ENCODE results near the gene PACRG.
"Not testable (repeated sequence)": the region's sequence is repeated elsewhere in the genome, so short reads cannot be mapped to it uniquely, and the experiment has no call there.

PACRG gene

DNA sequence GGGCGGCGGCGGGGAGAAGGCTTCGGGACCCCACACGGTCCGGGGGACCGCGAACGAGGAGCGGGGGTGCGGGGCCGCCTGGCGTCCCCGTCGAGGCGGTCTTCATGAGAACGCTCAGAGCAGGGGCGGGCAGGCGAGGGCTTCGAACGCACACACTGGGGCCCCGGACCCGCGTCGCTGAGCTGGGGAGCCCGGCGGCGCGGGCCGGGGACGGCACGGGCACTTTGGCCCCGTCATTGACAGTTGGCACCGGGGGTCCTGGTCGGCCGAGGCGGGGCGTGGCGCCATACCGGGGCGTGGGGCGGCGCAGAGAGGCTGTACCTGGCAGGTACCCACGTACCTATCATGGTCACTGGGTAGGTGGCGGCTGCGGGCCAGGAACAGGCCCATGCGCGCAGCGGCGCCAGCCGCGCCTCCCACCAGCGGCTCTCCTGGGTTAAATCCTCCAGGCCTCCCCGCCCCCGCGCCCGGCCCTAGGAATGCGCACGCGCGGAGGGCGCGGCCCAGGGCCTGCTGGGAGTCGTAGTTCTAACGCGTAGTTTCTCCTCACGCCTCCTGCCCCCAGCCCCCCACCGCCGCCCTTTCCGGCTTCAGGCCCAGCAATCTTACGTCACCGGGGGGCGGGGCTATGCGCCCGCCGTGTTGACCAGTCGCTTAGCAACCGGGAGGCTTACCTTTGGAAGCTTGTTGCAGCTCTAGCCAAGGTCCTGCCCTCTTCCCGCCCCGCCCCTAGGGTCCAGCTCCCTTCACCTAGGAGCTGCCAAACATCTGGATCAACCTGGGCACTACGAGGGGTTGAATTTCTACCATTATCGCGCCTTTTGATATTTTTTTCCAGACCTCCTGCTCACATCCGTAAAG is at the start of gene PACRG, which contains the start of gene PRKN:
Gene PACRG (plus strand): TSS at position 653 of the 861 bp plus-strand sequence.
Gene PRKN (minus strand): TSS at position 445 of the 861 bp plus-strand sequence.
- DNase-seq (ENCODE audit: low spot score) = peak; percentile 97

GRCh38 chr6:162678896-162679295 is 48.9 kb upstream of the PACRG start:
- not testable (repeated sequence) for DNase-seq (ENCODE audit: low spot score)

DNA sequence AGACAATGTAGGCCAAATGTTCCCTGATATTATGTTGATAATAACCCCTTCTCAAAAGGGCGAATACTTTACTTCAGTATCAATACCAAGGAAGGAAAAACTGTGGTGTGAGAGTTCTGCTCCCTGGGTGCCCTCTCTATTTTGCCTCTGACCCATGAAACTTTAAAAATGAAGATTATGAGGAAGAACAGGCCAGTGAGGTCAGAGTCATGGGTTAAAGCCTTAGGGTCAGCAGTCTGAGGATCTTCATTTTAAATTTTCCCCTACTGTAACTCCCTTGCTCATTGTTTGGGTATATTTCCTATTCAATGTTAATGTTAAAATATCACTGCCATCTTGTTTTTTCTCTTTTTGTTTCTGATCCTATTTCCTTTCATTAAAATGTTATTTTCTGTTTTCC is 48.1 kb upstream of the PACRG start:
- DNase-seq (ENCODE audit: low spot score) = no peak

DNA sequence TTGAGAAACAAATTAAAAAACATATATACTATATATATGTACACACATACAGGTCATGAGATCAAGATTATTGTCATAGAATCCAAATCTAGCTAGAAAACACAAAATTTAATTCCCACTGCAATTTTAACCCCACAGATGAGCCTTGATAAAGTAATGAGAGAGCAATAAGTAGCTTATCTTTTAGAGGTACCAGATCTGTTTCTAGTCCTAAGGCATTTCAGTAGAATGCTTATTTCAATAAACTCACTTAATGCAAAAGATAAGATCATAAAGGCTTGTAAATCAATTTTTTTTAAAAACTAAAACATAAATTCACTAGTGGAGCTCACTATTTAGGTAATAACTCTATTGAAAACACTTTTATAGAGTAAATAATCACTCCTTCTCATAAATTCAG is 47.4 kb upstream of the PACRG start:
- DNase-seq (ENCODE audit: low spot score) = no peak

DNA sequence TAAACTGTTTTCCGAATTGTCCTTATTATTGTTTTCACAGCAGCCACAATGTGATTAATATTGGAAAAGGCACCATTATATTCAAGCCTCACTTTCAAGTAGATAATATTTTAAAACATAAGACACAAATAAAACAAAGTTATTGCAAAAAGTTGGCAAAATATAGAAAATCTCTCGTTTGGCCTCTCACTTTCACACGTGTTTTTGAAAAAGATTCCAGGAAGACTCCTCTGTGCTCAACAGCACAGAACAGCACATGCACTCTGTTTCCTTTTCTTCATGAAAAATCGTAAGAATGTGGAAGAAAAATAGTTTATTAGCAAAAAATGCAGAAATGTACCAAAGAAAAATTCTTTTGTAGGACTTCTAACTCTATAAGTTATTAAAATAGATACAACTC is 46.9 kb upstream of the PACRG start:
- no peak for DNase-seq (ENCODE audit: low spot score)

DNA sequence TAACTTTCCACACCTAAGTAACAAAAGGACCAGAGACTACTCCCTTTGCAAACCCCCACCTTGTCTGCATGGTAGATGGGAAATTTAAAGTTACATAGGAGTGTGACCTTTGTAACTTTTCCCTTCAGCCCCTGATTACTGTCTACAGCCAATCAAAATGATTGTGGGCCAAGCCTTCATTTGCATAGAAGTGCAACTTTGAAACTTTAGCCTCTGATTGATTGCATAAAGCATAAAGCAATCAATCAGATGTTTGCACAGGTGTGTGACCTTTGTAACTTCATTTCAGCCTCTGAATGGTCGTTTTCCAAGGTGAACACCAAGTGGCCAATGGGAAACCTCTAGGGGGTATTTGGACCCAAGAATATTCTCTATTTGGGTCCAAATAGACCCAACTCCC is 46.3 kb upstream of the PACRG start:
- DNase-seq (ENCODE audit: low spot score) = no peak

DNA sequence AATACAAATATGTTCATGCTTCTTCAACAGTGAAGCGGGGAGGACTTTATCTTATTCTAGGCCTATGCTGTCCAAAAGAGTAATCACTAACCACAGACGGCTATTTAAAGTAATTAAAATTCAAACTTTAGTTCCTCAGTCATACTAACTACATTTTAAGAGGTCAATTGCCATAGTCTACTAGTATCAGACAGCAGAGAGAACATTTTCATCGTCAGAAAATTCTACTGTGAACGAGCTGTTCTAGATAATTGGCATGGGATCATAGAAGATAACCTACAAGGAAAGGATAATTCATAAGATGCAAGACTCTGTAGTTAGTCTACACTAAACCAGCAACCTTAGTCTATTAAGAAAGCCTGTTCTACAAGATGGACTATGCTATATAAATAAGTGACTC is 44.6 kb upstream of the PACRG start:
- DNase-seq (ENCODE audit: low spot score) = no peak

- DNase-seq (ENCODE audit: low spot score) = no peak
Observed at GRCh38 chr6:162684052-162684451, 43.7 kb upstream of the PACRG start.

- DNase-seq (ENCODE audit: low spot score) = no peak
Observed at GRCh38 chr6:162684961-162685360, 42.8 kb upstream of the PACRG start.

- no peak for DNase-seq (ENCODE audit: low spot score)
Observed at GRCh38 chr6:162685586-162685985, 42.2 kb upstream of the PACRG start.

DNA sequence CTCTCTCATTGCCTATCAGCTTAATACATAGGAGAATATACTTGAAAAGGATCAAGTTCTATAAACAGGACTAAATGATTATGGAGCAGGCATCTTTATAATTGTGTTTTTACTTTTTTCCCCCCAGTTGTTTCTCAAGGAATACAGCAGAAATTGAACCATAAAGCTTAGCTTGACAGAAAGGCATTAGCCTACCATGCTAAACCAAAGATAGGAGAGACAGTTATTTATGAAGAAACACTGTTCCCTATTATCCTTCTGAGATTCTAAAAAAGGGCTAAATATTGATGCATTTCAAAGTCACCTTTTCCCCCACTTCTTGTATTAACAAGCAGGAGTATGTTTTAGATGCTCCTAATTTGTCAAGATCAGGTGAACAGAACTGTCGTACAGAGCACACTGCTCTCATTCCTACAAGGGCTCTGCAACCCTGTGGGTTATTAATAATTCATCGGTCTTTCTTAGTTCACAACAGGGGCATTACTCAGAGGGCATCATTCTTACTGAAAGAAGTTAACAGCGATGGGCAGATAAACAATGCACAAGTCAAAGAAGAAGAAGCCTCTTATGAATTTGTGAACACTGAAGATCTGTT is 38.9 kb upstream of the PACRG start:
- DNase-seq (ENCODE audit: low spot score) = no peak

GRCh38 chr6:162690158-162690557 is 37.6 kb upstream of the PACRG start:
- no peak for DNase-seq (ENCODE audit: low spot score)

DNA sequence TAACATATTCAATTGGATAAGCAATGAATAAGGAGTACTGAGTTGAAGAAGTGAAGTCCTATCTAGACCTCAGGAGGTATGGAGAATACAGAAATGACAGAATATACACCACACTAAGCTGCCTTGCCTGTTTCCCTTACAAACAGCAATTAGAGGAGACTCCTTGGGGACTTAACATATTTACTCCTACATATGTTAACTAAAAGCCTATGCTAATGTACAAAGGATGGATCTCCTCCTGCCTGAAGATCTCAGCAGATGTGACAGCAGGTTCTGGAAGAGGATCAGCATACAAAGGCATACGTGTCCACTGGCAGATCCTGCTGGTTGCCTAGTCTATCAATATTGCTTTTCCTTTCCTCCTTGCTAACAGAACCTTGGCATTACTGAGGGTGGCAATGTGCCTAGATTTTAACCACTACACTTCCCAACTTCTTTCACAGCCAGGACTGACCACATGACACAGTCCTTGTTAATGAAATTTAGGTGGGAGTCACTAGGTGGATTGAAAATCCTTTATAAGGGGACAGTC is 29.8 kb upstream of the PACRG start:
- no peak for DNase-seq (ENCODE audit: low spot score)

GRCh38 chr6:162698440-162698839 is 29.3 kb upstream of the PACRG start:
- DNase-seq (ENCODE audit: low spot score) = no peak

DNA sequence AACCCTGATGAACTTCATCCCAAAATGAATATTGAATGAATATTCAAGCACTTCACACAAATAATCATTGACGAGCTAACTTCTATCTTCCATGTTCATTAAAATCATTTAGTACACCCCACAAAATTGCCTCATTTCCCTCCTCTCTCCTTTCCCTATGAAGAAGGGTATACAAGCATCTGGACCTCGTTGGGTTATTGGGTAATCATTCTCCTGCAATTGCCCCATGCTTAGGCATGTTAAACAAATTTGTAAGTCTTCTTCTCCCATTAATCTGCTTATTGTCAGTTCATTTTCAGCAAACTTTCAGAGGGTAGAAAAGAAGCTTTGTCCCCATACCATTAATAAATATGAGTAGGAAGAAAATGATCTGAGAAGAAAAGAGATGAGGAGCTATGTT is 27.8 kb upstream of the PACRG start:
- DNase-seq (ENCODE audit: low spot score) = no peak

GRCh38 chr6:162700966-162701365 is 26.8 kb upstream of the PACRG start:
- DNase-seq (ENCODE audit: low spot score) = no peak

DNA sequence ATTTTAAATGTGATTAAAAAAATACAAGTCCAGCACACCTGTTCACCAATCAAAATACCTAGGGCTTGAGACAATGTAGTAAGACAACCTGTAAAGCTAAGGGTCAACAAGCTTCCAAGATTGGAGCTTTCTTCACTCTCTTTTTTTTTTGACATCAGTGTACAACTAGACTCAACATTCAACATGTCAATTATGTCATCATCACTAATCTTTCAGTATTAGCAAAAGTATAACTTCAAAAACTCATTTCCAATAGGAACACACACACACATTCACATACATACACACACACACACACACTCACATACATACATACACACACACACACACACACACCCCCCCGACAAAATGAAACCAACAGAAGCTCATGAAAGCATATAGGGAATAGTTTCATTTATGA is 26.2 kb upstream of the PACRG start:
- DNase-seq (ENCODE audit: low spot score) = no peak

- DNase-seq (ENCODE audit: low spot score) = no peak
Observed at GRCh38 chr6:162702446-162702845, 25.3 kb upstream of the PACRG start.

DNA sequence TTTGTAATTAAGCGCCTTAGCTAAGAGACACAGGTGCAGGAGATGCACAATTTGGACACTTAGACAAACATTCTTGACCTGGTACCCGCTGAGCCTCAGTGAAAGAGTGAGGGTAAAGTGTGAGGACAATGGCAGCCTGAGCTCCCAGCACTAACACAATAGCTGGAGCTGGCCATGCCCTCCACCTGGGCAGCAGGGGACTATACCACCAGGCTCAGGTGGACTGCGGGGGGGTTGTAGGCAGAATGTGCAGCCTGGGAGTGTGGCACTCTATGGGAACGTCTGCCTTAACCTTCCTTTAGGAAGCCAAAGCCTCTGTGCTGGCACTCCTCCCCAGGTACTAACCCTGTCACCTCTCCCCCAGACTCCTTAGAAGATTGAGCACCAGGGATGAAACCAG is 23.8 kb upstream of the PACRG start:
- no peak for DNase-seq (ENCODE audit: low spot score)

GRCh38 chr6:162705736-162706135 is 22.0 kb upstream of the PACRG start:
- DNase-seq (ENCODE audit: low spot score) = no peak

DNA sequence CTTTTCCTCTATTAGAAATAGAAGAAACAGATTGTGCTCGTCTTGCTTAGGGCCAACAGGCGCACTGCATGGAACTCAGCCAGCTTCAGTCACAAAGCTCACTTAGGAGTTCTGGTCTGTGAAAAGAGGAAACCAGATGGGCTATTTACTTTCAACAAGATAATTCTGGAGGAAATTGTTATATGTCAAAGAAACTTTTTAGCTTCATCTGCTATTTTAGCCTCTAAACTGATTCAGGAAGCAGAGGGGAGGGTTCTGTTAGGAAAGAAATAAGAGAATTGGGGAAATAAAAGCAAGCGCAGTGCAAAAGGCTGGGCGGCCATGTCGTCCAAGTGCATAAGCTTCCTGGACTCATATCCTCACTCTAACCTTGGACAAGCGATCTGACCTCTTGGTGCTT is 21.5 kb upstream of the PACRG start:
- DNase-seq (ENCODE audit: low spot score) = no peak

- DNase-seq (ENCODE audit: low spot score) = no peak
Observed at GRCh38 chr6:162708971-162709370, 18.8 kb upstream of the PACRG start.

DNA sequence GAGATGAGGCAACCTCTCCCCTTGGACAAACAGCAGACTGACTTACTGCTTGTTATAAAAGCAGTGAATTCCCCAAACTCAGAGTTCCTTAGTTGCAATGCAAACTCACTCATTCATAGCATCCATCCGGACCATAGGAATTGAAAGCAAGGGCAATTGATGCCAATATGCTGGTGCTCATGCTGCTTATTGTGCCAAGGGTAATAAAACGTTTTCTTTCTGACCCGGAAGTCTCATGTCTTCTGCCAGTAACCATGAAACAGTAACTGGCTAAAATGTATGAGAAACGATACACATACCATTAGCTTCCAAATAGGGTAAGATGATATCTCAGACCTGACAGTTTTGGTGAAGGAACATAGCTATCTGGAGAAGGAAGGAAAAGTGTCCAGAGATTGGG is 18.3 kb upstream of the PACRG start:
- no peak for DNase-seq (ENCODE audit: low spot score)
